Activated T-cell treated with anti-CD3 and anti-CD28 coated beads for 1 hour (primary cell): Measurements from ENCODE around the gene FAM3A.

Source experiments
- DNase-seq: peaks from one replicate; pipeline ENCODE4 v3.0.0-alpha.2; 2020; ENCODE audit warnings: low read depth

The FAM3A gene

GRCh38 chrX:154478728-154479622 lies 37.1 kb downstream of the FAM3A start, which contains the start of gene LAGE3:
LAGE3 (minus strand) TSS chrX:154479281; CDS start chrX:154478915, 366 bp downstream.
- DNase-seq: peak; percentile 93

- DNase-seq: no peak
These were observed 38.0 kb downstream of the FAM3A start for GRCh38 chrX:154477891-154478477.

GRCh38 chrX:154476821-154477220 lies 39.2 kb downstream of the FAM3A start:
- DNase-seq: no peak

GRCh38 chrX:154473683-154474082 lies 42.3 kb downstream of the FAM3A start:
- DNase-seq: no peak

- no peak for DNase-seq
These were observed 43.1 kb downstream of the FAM3A start for GRCh38 chrX:154472685-154473632.

- no peak for DNase-seq
These were observed 44.0 kb downstream of the FAM3A start for GRCh38 chrX:154471839-154472684.

GRCh38 chrX:154470914-154471568 lies 45.0 kb downstream of the FAM3A start:
- no peak for DNase-seq

GRCh38 chrX:154470434-154470833 lies 45.6 kb downstream of the FAM3A start:
- DNase-seq: no peak

- no peak for DNase-seq
These were observed 46.2 kb downstream of the FAM3A start for GRCh38 chrX:154469880-154470279.

GRCh38 chrX:154469114-154469513 lies 46.9 kb downstream of the FAM3A start:
- no peak for DNase-seq

GRCh38 chrX:154468217-154468616 lies 47.8 kb downstream of the FAM3A start:
- DNase-seq: no peak

GRCh38 chrX:154467556-154467955 lies 48.5 kb downstream of the FAM3A start:
- DNase-seq: no peak

- no peak for DNase-seq
These were observed 49.1 kb downstream of the FAM3A start for GRCh38 chrX:154466907-154467306.

GRCh38 chrX:154466036-154466435 lies 50.0 kb downstream of the FAM3A start:
- DNase-seq: no peak

GRCh38 chrX:154465601-154466000 lies 50.4 kb downstream of the FAM3A start:
- no peak for DNase-seq

GRCh38 chrX:154464806-154465365 lies 51.1 kb downstream of the FAM3A start:
- DNase-seq: no peak

- no peak for DNase-seq
These were observed 52.3 kb downstream of the FAM3A start for GRCh38 chrX:154463611-154464220.

- DNase-seq: no peak
These were observed 53.6 kb downstream of the FAM3A start for GRCh38 chrX:154462396-154462795.

- no peak for DNase-seq
These were observed 55.7 kb downstream of the FAM3A start for GRCh38 chrX:154460326-154460725.

GRCh38 chrX:154459832-154460231 lies 56.2 kb downstream of the FAM3A start:
- no peak for DNase-seq
